GM12872 (cell line): ENCODE results near the gene EPX.
A peak's percentile ranks its signal among the peaks of the same experiment; 100 is the strongest.

Experiments used
- TF ChIP-seq, protein P1 (sequence below): IDR thresholded peaks from 3 replicates; pipeline ENCODE4 v1.5.1; 2011; ENCODE audit warnings: low read depth, mild to moderate bottlenecking, low read length, moderate library complexity; ENCODE audit not compliant: insufficient read depth

The EPX gene

DNA sequence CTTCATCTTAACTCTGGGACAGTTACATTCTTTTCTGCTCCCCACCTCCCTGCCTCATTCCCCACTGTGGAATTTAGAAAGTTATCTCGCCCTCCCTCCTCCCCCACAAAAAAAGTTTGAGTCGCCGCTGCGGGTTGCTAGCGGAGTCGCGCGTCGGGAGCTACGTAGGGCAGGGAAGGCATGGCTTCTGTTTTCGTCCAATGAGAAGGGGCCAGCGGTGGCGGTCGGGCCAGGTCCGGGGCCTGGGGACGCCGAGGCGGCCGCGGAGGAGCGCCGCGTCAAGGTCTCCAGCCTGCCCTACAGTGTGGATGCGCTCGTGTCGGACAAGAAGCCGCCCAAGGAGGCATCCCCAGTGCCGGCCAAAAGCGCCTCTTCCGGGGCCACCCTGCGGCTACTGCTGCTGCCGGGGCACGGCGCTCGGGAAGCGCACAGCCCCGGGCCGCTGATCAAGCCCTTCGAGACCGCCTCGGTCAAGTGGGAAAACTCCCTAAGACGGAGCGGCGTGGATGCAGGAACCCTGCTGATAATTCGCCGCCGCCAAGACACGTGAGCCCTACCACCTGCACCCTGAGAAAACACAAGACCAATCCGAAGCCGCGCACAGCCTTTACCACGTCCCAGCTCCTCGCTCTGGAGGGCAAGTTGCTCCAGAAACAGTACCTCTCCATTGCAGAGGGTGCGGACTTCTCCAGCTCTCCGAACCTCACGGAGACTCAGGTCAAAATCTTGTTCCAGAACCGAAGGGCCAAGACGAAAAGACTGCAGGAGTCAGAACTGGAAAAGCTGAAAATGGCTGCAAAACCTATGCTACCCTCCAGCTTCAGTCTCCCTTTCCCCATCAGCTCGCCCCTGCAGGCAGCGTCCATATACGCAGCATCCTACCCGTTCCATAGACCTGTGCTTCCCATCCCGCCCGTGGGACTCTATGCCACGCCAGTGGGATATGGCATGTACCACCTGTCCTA is 35.4 kb upstream of the EPX start:
- TF ChIP-seq, protein P1, sequence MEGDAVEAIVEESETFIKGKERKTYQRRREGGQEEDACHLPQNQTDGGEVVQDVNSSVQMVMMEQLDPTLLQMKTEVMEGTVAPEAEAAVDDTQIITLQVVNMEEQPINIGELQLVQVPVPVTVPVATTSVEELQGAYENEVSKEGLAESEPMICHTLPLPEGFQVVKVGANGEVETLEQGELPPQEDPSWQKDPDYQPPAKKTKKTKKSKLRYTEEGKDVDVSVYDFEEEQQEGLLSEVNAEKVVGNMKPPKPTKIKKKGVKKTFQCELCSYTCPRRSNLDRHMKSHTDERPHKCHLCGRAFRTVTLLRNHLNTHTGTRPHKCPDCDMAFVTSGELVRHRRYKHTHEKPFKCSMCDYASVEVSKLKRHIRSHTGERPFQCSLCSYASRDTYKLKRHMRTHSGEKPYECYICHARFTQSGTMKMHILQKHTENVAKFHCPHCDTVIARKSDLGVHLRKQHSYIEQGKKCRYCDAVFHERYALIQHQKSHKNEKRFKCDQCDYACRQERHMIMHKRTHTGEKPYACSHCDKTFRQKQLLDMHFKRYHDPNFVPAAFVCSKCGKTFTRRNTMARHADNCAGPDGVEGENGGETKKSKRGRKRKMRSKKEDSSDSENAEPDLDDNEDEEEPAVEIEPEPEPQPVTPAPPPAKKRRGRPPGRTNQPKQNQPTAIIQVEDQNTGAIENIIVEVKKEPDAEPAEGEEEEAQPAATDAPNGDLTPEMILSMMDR: no peak

DNA sequence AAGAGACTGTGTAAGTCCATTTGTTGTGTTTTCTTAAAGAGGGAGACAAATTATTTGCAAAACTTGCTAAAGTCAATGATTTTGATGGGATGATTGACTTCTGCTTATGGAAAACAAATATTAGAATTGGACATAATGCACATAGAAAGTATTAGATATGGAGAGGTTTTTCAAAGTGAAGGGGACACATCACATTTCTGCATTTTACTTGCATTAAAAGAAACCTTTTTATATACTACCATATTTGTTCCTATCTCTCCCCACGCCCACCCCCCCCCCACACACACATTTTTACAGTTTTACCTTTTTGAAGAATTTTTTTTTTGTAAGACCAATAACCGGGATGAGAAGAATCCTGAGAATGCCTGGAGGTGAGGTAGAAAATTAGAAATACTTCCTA is 34.3 kb upstream of the EPX start:
- TF ChIP-seq, protein P1: no peak

DNA sequence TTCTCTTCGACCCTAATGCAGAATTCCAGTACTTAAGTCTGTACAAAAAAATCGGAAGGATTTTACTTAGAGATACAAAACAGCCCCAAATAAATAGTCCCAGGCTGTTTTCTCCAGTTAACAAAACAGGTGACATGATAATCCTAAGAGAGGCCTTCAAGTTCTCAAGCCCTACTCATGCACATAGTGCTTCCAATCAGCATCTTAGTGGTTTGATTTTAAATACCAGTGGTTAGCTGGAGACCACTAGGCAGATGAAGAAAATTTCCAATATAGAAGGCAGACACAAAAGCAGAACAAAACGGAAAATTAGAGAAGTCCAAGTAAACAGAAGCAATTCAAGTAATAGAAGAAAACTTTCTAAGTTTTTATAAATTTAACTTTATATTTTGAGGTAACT is 31.0 kb upstream of the EPX start:
- TF ChIP-seq, protein P1: no peak

DNA sequence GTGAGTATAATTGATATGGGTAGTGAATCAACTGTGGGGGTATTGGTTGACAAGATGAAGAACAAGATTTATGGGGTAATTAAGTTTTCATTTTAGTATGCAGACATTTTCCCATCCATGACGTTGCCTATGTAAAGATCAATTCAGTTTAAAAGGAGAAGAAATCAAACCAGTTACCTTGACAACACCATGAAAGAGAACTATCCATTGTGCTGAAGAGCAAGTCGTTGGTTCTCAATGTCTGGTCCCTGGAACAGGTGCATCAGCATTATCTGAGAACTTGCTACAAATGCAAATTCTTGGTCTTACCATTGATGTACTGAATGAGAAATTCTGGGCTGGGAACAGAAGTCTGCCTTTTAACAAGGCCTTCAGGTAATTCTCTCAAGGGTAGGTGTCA is 26.5 kb upstream of the EPX start:
- TF ChIP-seq, protein P1: no peak

DNA sequence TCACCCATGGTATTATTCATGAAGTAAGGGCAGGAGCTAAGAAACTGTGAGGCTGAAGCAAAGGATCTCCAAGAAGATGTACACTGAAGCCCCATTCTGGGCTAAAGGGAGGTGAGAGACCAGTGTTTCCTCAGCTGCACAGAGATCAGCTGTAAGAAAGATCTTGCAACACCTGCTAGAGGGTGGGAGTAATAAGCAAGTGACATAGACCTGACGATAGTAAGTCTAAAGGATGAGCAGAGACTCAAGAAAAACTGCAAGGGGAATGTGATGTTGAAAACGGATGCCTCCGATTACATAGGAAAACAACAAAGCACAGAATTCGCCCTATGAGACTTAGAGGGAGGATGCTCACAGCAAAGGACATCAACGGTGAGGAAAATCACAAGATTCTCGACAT is 25.8 kb upstream of the EPX start, which contains the start of gene OR4D2:
Gene OR4D2, plus strand, starts transcription at position 301 of the 400 bp plus-strand sequence. CDS start 2,674 bp downstream, outside the sequence.
- TF ChIP-seq, protein P1: no peak

DNA sequence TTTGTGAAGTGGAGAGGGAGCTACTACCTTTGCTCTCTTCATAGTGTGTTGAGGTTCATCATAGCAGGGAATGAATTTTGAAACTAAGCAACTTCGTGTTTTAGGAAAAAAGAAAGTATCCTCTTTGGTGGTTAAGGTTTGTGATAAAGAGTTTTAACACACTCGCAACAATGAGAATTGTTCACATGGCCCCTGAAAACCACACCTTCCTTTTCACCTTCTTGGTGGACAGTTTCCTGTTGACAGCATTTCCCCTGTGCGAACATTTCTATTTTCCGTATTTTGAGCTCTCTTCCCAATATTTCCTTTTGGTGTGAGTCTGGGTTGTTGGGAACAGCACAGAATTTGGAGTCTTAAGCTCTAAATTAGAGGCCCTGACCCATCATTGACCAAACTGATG is 21.9 kb upstream of the EPX start:
- TF ChIP-seq, protein P1: no peak

DNA sequence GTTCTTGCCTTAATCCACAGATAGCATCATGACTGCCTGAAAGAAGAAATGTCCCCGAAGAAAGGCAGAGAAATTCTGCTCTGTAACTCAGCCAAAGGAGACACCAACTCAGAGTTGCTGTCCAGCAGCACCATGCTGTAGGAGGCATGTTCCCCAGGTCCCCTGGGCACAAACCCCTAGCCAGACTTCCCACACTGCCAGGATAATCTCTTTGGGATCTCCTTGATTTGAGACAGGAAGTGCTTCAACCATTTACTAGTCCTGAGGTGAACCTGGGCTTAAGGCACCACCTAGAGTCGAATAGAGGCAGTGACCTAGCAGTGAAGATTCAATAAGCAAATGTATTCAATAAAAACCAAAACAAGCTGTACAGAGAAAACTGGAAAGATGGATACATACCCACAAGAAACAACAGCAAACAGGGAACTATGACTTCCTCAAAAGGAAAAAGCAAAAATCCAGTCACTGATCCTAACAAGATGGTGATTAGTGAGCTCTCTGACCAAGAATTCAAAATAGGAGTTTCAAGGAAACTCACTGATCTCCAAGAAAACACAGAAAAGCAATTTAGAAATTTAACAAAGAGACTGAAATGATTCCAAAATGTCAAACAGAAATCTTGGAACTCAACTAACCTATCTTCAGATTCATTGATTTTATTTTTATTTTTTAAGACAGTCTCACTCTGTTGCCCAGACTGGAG is 20.0 kb upstream of the EPX start:
- TF ChIP-seq, protein P1: peak; percentile 63
